ENCODE data around the gene KLHL34.

KLHL34 gene

GRCh38 chrX:21645886-21646285, 12.2 kb downstream of the KLHL34 start:
- no peak for DNase-seq

DNA sequence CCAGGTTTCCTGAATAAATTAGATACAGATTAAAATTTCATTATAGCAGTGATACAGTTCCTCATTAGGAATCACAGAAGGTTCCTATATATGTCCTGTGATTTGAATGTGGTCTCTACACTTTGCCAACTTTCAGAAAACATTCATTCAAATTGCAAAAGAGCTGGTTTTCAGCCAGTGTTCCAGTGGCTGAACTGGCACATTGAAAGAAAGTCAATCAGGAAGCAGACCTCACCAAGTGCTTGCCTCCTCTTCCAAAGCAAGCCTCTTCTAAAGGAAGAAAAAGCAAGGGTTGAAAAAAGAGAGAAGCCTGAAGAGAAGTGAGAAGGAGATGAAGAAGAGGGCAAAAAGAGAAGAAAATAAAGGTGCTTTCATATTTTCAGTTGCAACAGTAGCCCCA, 12.7 kb downstream of the KLHL34 start:
- DNase-seq: no peak

DNA sequence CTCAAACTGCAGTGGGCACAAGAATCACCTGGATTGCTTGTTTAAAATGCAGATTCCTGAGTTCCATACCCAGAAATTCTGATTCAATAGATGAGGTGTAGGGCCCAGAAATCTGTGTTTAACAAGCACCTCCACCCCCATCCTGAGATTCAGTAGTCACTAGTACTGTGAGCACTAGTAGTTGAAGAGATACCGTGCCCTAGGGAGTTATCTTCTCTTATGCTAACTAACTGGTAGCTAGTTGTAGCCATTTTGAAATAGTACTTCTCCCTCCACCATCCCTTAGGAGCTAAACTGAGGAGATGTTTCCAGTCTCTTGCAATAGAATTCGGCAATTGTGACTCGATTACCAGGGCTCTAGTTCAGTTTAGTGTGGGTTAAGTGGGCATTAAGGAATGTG, 18.4 kb downstream of the KLHL34 start:
- DNase-seq: no peak

DNA sequence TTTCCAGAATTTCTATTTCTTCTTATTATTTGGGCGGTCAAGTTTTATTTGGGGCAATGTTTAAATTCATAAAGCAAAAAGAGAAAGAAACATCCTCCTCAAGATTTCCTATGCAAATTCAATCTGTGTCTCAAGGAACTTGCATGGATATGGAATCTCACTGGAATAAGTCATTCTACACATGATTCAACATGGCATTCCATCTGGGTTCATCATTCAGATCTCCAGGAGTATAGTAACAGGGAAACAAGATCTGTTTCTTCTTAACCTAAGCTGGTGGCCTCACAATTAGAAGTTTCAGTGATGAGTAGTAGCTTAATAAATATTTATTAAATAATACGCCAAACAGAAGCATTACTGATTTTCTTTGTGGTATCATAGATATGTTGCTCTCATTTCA, 19.8 kb downstream of the KLHL34 start:
- no peak for DNase-seq

DNA sequence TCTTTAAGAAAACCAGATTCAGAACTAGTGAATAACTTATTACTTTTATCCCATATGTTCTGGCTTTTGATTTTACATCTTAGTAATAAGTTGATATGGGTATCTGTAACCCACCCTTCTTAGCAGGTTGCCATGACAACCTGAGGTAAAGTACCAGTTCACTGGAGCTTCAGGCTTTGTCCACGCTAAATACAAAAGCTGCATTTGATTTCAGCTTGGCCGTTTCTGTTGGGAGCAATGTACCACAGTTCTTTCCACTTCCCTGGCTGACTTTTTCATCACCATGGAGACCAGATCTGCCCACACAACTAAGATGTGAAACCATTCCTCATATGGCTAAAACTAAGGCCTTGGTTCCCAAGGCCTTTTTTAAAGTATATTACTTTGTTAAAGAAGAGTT, 26.1 kb downstream of the KLHL34 start:
- no peak for DNase-seq

GRCh38 chrX:21623778-21624501, 34.2 kb downstream of the KLHL34 start:
- DNase-seq: no peak

GRCh38 chrX:21620234-21620633, 37.9 kb downstream of the KLHL34 start:
- no peak for DNase-seq

DNA sequence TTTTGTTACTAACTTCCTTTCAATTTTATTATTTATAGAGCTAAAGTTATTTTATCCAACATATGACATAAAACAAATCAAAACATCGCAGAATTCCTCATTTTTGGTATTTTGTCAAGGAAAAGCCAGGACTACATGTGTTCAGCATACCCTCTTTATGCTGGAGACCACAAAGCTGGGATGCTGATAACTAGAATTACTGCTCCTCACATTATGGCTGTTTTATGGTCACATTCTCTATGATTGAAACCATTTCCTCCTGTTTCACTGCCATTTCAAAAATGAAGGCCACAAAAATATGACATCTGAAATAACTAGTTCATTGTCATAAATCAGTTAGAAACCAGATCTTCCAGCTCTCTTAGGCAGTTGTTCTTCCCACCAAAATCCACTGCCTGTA, 41.7 kb downstream of the KLHL34 start:
- no peak for DNase-seq

- no peak for DNase-seq
These were observed 46.0 kb downstream of the KLHL34 start for GRCh38 chrX:21612154-21612553.

GRCh38 chrX:21610168-21610567, 48.0 kb downstream of the KLHL34 start:
- no peak for DNase-seq

GRCh38 chrX:21606002-21606401, 52.1 kb downstream of the KLHL34 start:
- DNase-seq: no peak
